SK-N-SH (cell line): ENCODE data around the gene CYLD. TPM values are rescaled to one million over a fixed set of nuclear protein-coding genes. Genes with fewer than 3 reads are reported as not detected.

ENCODE experiments used
- CTCF ChIA-PET: fragments of 300-600, 350-600 bp; formaldehyde crosslinking; extraction: SDS; loops from one replicate; lab custom pipeline; 2021; lab: Yijun Ruan, JAX
- POLR2A ChIA-PET: fragments of 350-600 bp; sonication (Branson Sonifier 250); formaldehyde crosslinking; extraction: SDS; loops from one replicate; lab custom pipeline; 2020; ENCODE audit warnings: antibody characterized with exemption, inconsistent platforms; lab: Yijun Ruan, JAX
- DNase-seq: peaks from one replicate; pipeline ENCODE4 v3.0.0; 2012
- H2AFZ ChIP-seq: fragments of 200-600 bp; sonication (generic); 2 replicates; pipeline ENCODE4 v1.8.1; 2016; ENCODE audit warnings: antibody characterized with exemption, mild to moderate bottlenecking, low read depth
- H3F3A ChIP-seq: fragments of 200-600 bp; sonication (generic); replicated peaks from 2 replicates; pipeline ENCODE3; 2016; ENCODE audit warnings: antibody characterized with exemption, mild to moderate bottlenecking; ENCODE audit not compliant: insufficient read depth
- H3K27ac ChIP-seq, 2 experiments: fragments of 200-500 bp in 1 of 2; fragments of 200-600 bp in 1 of 2; sonication (Bioruptor generic) in 1 of 2; sonication (generic), shearing (Covaris generic) in 1 of 2; 2 replicates each; pipeline versions ENCODE4 v1.5.1 to v1.6.1; 2014 to 2016; ENCODE audit warnings: low read depth in 2 of 2, inconsistent platforms in 1 of 2, low read length in 1 of 2, mild to moderate bottlenecking in 1 of 2, mixed read lengths in 1 of 2
- H3K27me3 ChIP-seq: fragments of 200-600 bp; sonication (generic), shearing (Covaris generic); 2 replicates; pipeline ENCODE4 v1.6.1; 2016; ENCODE audit warnings: mixed run types; ENCODE audit not compliant: insufficient read depth
- H3K36me3 ChIP-seq, 2 experiments: fragments of 200-500 bp in 1 of 2; fragments of 200-600 bp in 1 of 2; sonication (Bioruptor generic) in 1 of 2; sonication (generic) in 1 of 2; replicated peaks in 1 of 2; 2 replicates each; pipeline versions ENCODE3 to v1.5.1; 2014 to 2016; ENCODE audit warnings: low read length in 1 of 2, mild to moderate bottlenecking in 1 of 2; ENCODE audit not compliant: insufficient read depth in 2 of 2, control insufficient read depth in 1 of 2
- H3K4me1 ChIP-seq, 2 experiments: fragments of 200-500 bp in 1 of 2; fragments of 200-600 bp in 1 of 2; sonication (Bioruptor generic) in 1 of 2; sonication (generic), shearing (Covaris generic) in 1 of 2; 2 replicates each; pipeline versions ENCODE4 v1.5.1 to v1.6.1; 2014 to 2016; ENCODE audit warnings: low read depth in 1 of 2, low read length in 1 of 2, mixed run types in 1 of 2; ENCODE audit not compliant: insufficient read depth in 2 of 2, control insufficient read depth in 1 of 2
- H3K4me2 ChIP-seq: fragments of 200-600 bp; sonication (generic), shearing (Covaris generic); 2 replicates; pipeline ENCODE4 v1.6.1; 2017; ENCODE audit warnings: mixed run types
- H3K4me3 ChIP-seq, 2 experiments: fragments of 200-500 bp in 1 of 2; fragments of 200-600 bp in 1 of 2; sonication (Bioruptor generic) in 1 of 2; sonication (generic), shearing (Covaris generic) in 1 of 2; 2 replicates each; pipeline versions ENCODE4 v1.5.1 to v1.8.1; 2014 to 2016; ENCODE audit warnings: low read depth in 2 of 2, inconsistent platforms in 1 of 2, low read length in 1 of 2, mild to moderate bottlenecking in 1 of 2, mixed read lengths in 1 of 2, moderate library complexity in 1 of 2
- H3K79me2 ChIP-seq: fragments of 200-600 bp; sonication (generic); 2 replicates; pipeline ENCODE4 v1.8.1; 2017; ENCODE audit warnings: mild to moderate bottlenecking; ENCODE audit not compliant: insufficient read depth
- H3K9ac ChIP-seq: fragments of 200-600 bp; sonication (generic); 2 replicates; pipeline ENCODE4 v1.6.1; 2017; ENCODE audit warnings: mixed run types
- H3K9me2 ChIP-seq: fragments of 200-600 bp; sonication (generic); 2 replicates; pipeline ENCODE4 v1.6.1; 2017; ENCODE audit warnings: mixed run types
- H3K9me3 ChIP-seq: fragments of 200-600 bp; sonication (generic); 2 replicates; pipeline ENCODE4 v1.6.1; 2017; ENCODE audit warnings: mixed run types, mild to moderate bottlenecking, moderate library complexity
- H4K20me1 ChIP-seq: fragments of 200-600 bp; sonication (generic); 2 replicates; pipeline ENCODE4 v1.6.1; 2017; ENCODE audit warnings: mild to moderate bottlenecking, mixed run types; ENCODE audit not compliant: insufficient read depth
- CTCF ChIP-seq: fragments of 200-600 bp; sonication (generic); IDR thresholded peaks from 2 replicates; pipeline ENCODE4 v1.6.1; 2017; ENCODE audit warnings: antibody characterized with exemption, mild to moderate bottlenecking, moderate library complexity
- EZH2phosphoT487 ChIP-seq: fragments of 200-600 bp; sonication (generic); IDR thresholded peaks from 2 replicates; pipeline ENCODE4 v1.6.1; 2017; ENCODE audit warnings: low read depth, mixed run types, mild to moderate bottlenecking, antibody characterized with exemption, moderate library complexity, borderline replicate concordance
- FOSL2 ChIP-seq: IDR thresholded peaks from 2 replicates; pipeline ENCODE4 v1.4.0; 2012; ENCODE audit warnings: low read depth, mild to moderate bottlenecking, moderate library complexity, borderline replicate concordance
- FOXJ3 ChIP-seq: sonication (generic); formaldehyde crosslinking; IDR thresholded peaks from 2 replicates; pipeline ENCODE4 v1.5.1; 2020; ENCODE audit warnings: mild to moderate bottlenecking, missing genetic modification reagents
- FOXM1 ChIP-seq: IDR thresholded peaks from 2 replicates; pipeline ENCODE4 v1.4.0; 2012; ENCODE audit warnings: low read depth, mild to moderate bottlenecking
- GABPA ChIP-seq: IDR thresholded peaks from 2 replicates; pipeline ENCODE4 v1.4.0; 2012; ENCODE audit warnings: low read depth, mild to moderate bottlenecking
- IRF3 ChIP-seq: fragments of 150-350 bp; IDR thresholded peaks from 2 replicates; pipeline ENCODE4 v1.6.1; 2016; ENCODE audit warnings: mild to moderate bottlenecking, low read depth, low read length
- MXI1 ChIP-seq: IDR thresholded peaks from 2 replicates; pipeline ENCODE4 v1.6.1; 2012; ENCODE audit warnings: mild to moderate bottlenecking, low read depth, low read length, improper control_type of control experiment
- NFIC ChIP-seq: IDR thresholded peaks from 2 replicates; pipeline ENCODE4 v1.4.0; 2012; ENCODE audit warnings: borderline replicate concordance
- NRF1 ChIP-seq: IDR thresholded peaks from 2 replicates; pipeline ENCODE4 v1.6.1; 2012; ENCODE audit warnings: low read depth, mild to moderate bottlenecking, low read length
- PBX3 ChIP-seq: IDR thresholded peaks from 2 replicates; pipeline ENCODE4; 2012
- RAD21 ChIP-seq: IDR thresholded peaks from 2 replicates; pipeline ENCODE4 v1.6.1; 2012; ENCODE audit warnings: mild to moderate bottlenecking, low read length
- RCOR1 ChIP-seq: fragments of 150-350 bp; IDR thresholded peaks from 2 replicates; pipeline ENCODE4 v1.6.1; 2017; ENCODE audit warnings: antibody characterized with exemption, low read length
- RFX5 ChIP-seq: IDR thresholded peaks from 2 replicates; pipeline ENCODE4 v1.6.1; 2012; ENCODE audit warnings: mild to moderate bottlenecking, improper control_type of control experiment, low read length
- TAF1 ChIP-seq: IDR thresholded peaks from 2 replicates; pipeline ENCODE4 v1.6.1; 2012; ENCODE audit warnings: low read depth, mild to moderate bottlenecking, low read length, moderate library complexity, borderline replicate concordance
- TEAD4 ChIP-seq: IDR thresholded peaks from 2 replicates; pipeline ENCODE4 v1.4.0; 2012; ENCODE audit warnings: mild to moderate bottlenecking, borderline replicate concordance; ENCODE audit not compliant: insufficient read depth
- USF1 ChIP-seq: IDR thresholded peaks from 2 replicates; pipeline ENCODE4 v1.4.0; 2012; ENCODE audit warnings: low read depth, borderline replicate concordance
- YY1 ChIP-seq: IDR thresholded peaks from 2 replicates; pipeline ENCODE4 v1.4.0; 2012; ENCODE audit warnings: low read depth, mild to moderate bottlenecking
- ZBTB33 ChIP-seq: IDR thresholded peaks from 2 replicates; pipeline ENCODE4 v1.4.0; 2012; ENCODE audit warnings: low read depth, borderline replicate concordance
- WGBS: methylation state at CpG from one replicate; pipeline ENCODE4 v1.1.6; 2017; ENCODE audit warnings: low lambda C conversion rate; 5-methylcytosine and 5-hydroxymethylcytosine counted together
- polyA plus RNA-seq, 3 experiments: library from polyadenylated mRNA; depleted of rRNA; stranded (reverse); fragments of >200 nt; gene quantifications; 2 replicates each; pipeline ENCODE4 v1.2.3, GENCODE V29; 2012

The CYLD gene
- polyA plus RNA-seq, 1 of the 3 experiments (the other 2 are of a cell fraction): 6.5 TPM

GRCh38 chr16:50733468-50733867, 8.4 kb upstream of the CYLD start:
- H3K9ac ChIP-seq: no peak overlapping the region
- no peak overlapping the region for H3K27ac ChIP-seq
- H3K79me2 ChIP-seq: no peaks in the 10 kb centered on the region
- POLR2A ChIA-PET: no interaction called here
- H4K20me1 ChIP-seq: no peaks in the 10 kb centered on the region
- no peak overlapping the region for H3K4me2 ChIP-seq
- H3K9me2 ChIP-seq: no peaks in the 10 kb centered on the region
- CTCF ChIA-PET: interaction anchor here (0.8 to 1.2 kb wide), 2 partner anchors 14 to 73 kb away, joined by 3 to 4 read pairs; no protein-coding TSS in a partner anchor
- no peak overlapping the region for H2AFZ ChIP-seq
- no peaks in the 10 kb centered on the region; the same call in 1 of the 2 replicates for H3K27me3 ChIP-seq
- no peak for DNase-seq
- no peaks in the 10 kb centered on the region for H3K36me3 ChIP-seq
- no peaks in the 10 kb centered on the region for H3K9me3 ChIP-seq
- 62% methylated on average over 7 of the region's 7 CpGs for WGBS
- no peaks in the 10 kb centered on the region for H3K4me1 ChIP-seq
- TF ChIP-seq TEAD4: no peak
- no peak for TF ChIP-seq IRF3
- TF ChIP-seq FOXM1: no peak
- no peak for TF ChIP-seq ZBTB33
- no peak for TF ChIP-seq USF1
- no peak for TF ChIP-seq TAF1
- no peak for TF ChIP-seq GABPA
- H3K4me3 ChIP-seq: no peak overlapping the region
- no peaks in the 10 kb centered on the region for H3F3A ChIP-seq

- Histone ChIP-seq H4K20me1 (no peaks in the 10 kb centered on the region), H3F3A (no peaks in the 10 kb centered on the region), H3K9me3 (no peaks in the 10 kb centered on the region), H3K27me3 (no peaks in the 10 kb centered on the region), H2AFZ (no peak overlapping the region), H3K4me3 (no peak overlapping the region), H3K27ac (no peak overlapping the region), H3K9ac (no peak overlapping the region), H3K4me1 (no peaks in the 10 kb centered on the region), H3K36me3 (no peaks in the 10 kb centered on the region), H3K79me2 (no peaks in the 10 kb centered on the region), H3K9me2 (no peaks in the 10 kb centered on the region), H3K4me2 (no peak overlapping the region)
- ChIA-PET CTCF (interaction anchor here (1.0 to 1.1 kb wide), 3 partner anchors 11 to 71 kb away, joined by 3 read pairs; no protein-coding TSS in a partner anchor), POLR2A (no interaction called here)
- DNase-seq: no peak
- 55% methylated on average over 7 of the region's 7 CpGs for WGBS
- TF ChIP-seq RFX5 (no peak), ZBTB33 (no peak), NRF1 (no peak), FOXM1 (no peak), PBX3 (no peak), FOXJ3 (CRISPR knock-in tag) (no peak), RCOR1 (no peak), EZH2phosphoT487 (no peak), CTCF (no peak), YY1 (no peak), FOSL2 (no peak), RAD21 (no peak), TEAD4 (no peak), NFIC (no peak), MXI1 (no peak)
These were observed 6.2 kb upstream of the CYLD start for GRCh38 chr16:50735629-50736122.
